ENCODE data around the gene ZNF416.

The ZNF416 gene

GRCh38 chr19:57557659-57558058 lies 21.1 kb downstream of the ZNF416 start:
- peaks cover 7% of the 10 kb centered on the region for H3K4me1 ChIP-seq (ENCODE audit: control insufficient read depth, low read depth, low read length)
- no peaks in the 10 kb centered on the region for H3K27me3 ChIP-seq (ENCODE audit: control insufficient read depth, insufficient read depth, low read length)
- no peak overlapping the region for H3K9ac ChIP-seq (ENCODE audit: low read length)
- H3K9me3 ChIP-seq (ENCODE audit: control insufficient read depth, low read depth, low read length), result peaks cover 6% of the 10 kb centered on the region
- H3K4me3 ChIP-seq (ENCODE audit: low read length), result no peak overlapping the region
- H3K27ac ChIP-seq (ENCODE audit: low read length), result no peak overlapping the region
- H3K36me3 ChIP-seq (ENCODE audit: control insufficient read depth, low read depth, low read length), result peaks cover 17% of the 10 kb centered on the region

GRCh38 chr19:57552432-57552831 lies 26.3 kb downstream of the ZNF416 start:
- Histone ChIP-seq H3K9me3 (ENCODE audit: control insufficient read depth, low read depth, low read length) (peaks cover 9% of the 10 kb centered on the region), H3K4me3 (ENCODE audit: low read length) (no peak overlapping the region), H3K27me3 (ENCODE audit: control insufficient read depth, insufficient read depth, low read length) (no peaks in the 10 kb centered on the region), H3K4me1 (ENCODE audit: control insufficient read depth, low read depth, low read length) (no peaks in the 10 kb centered on the region), H3K36me3 (ENCODE audit: control insufficient read depth, low read depth, low read length) (peaks cover 56% of the 10 kb centered on the region), H3K27ac (ENCODE audit: low read length) (no peak overlapping the region), H3K9ac (ENCODE audit: low read length) (no peak overlapping the region)

GRCh38 chr19:57546513-57546912 lies 32.2 kb downstream of the ZNF416 start:
- Histone ChIP-seq H3K27me3 (ENCODE audit: control insufficient read depth, insufficient read depth, low read length) (no peaks in the 10 kb centered on the region), H3K4me1 (ENCODE audit: control insufficient read depth, low read depth, low read length) (no peaks in the 10 kb centered on the region), H3K9ac (ENCODE audit: low read length) (no peak overlapping the region), H3K4me3 (ENCODE audit: low read length) (no peak overlapping the region), H3K36me3 (ENCODE audit: control insufficient read depth, low read depth, low read length) (peaks cover 72% of the 10 kb centered on the region), H3K27ac (ENCODE audit: low read length) (no peak overlapping the region), H3K9me3 (ENCODE audit: control insufficient read depth, low read depth, low read length) (peaks cover 18% of the 10 kb centered on the region)

GRCh38 chr19:57537953-57538547 lies 40.7 kb downstream of the ZNF416 start:
- Histone ChIP-seq H3K27me3 (ENCODE audit: control insufficient read depth, insufficient read depth, low read length) (no peaks in the 10 kb centered on the region), H3K9ac (ENCODE audit: low read length) (no peak overlapping the region), H3K27ac (ENCODE audit: low read length) (no peak overlapping the region), H3K4me3 (ENCODE audit: low read length) (no peak overlapping the region), H3K9me3 (ENCODE audit: control insufficient read depth, low read depth, low read length) (peaks cover 34% of the 10 kb centered on the region), H3K36me3 (ENCODE audit: control insufficient read depth, low read depth, low read length) (peaks cover 53% of the 10 kb centered on the region), H3K4me1 (ENCODE audit: control insufficient read depth, low read depth, low read length) (no peaks in the 10 kb centered on the region)

GRCh38 chr19:57527136-57527881 lies 51.4 kb downstream of the ZNF416 start, which contains the start of gene ZNF549:
Gene ZNF549, plus strand, starts transcription at chr19:57527356. Its CDS starts 218 bp downstream, at chr19:57527574.
- H3K9ac ChIP-seq (ENCODE audit: low read length), result peak within 1 kb of the TSS; percentile 90

More at GRCh38 chr19:57527136-57527881, 51.4 kb downstream of the ZNF416 start, which contains the start of gene ZNF549:
- Histone ChIP-seq H3K27ac (ENCODE audit: low read length) (peak within 1 kb of the TSS; percentile 68), H3K4me1 (ENCODE audit: control insufficient read depth, low read depth, low read length) (peaks cover 6% of the 10 kb centered on the region), H3K9me3 (ENCODE audit: control insufficient read depth, low read depth, low read length) (no peaks in the 10 kb centered on the region), H3K4me3 (ENCODE audit: low read length) (peak within 1 kb of the TSS; percentile 97), H3K27me3 (ENCODE audit: control insufficient read depth, insufficient read depth, low read length) (no peaks in the 10 kb centered on the region), H3K36me3 (ENCODE audit: control insufficient read depth, low read depth, low read length) (peaks cover 6% of the 10 kb centered on the region)

All from iPS-18a (cell line).